SK-N-SH treated with all-trans-retinoic acid at 6 μM for 48 hours (cell line): ENCODE results near the gene FARP1.

Experiments
- ATAC-seq: fragments of 200-7000 bp; cut with Tn5 transposase; 3 replicates; pipeline ENCODE4 v1.9.1; 2020; ENCODE audit warnings: mild to moderate bottlenecking, moderate library complexity
- ARNTL ChIP-seq: fragments of 450-650 bp; formaldehyde crosslinking; IDR thresholded peaks from 2 replicates; pipeline ENCODE4 v1.5.0; 2020; ENCODE audit warnings: low read depth, mild to moderate bottlenecking, moderate library complexity, borderline replicate concordance
- ESRRG ChIP-seq: fragments of 250-450 bp; sonication (Bioruptor Pico); IDR thresholded peaks from 2 replicates; pipeline ENCODE4 v1.6.1; 2021; ENCODE audit warnings: mild to moderate bottlenecking
- GLIS3 ChIP-seq: fragments of 250-450 bp; sonication (Bioruptor Pico); IDR thresholded peaks from 2 replicates; pipeline ENCODE4 v1.5.0; 2020; ENCODE audit warnings: mild to moderate bottlenecking, moderate library complexity
- ISL1 ChIP-seq: fragments of 250-450 bp; sonication (Bioruptor Pico); IDR thresholded peaks from 2 replicates; pipeline ENCODE4 v2.1.2; 2022; ENCODE audit warnings: mild to moderate bottlenecking, moderate library complexity
- OSR1 ChIP-seq: fragments of 250-450 bp; sonication (Bioruptor Pico); IDR thresholded peaks from 2 replicates; pipeline ENCODE4 v1.8.0; 2022; ENCODE audit warnings: moderate library complexity, mild to moderate bottlenecking, inconsistent platforms
- TCF4 ChIP-seq: fragments of 250-450 bp; sonication (Bioruptor Pico); IDR thresholded peaks from 2 replicates; pipeline ENCODE4 v1.8.0; 2021; ENCODE audit warnings: mild to moderate bottlenecking, moderate library complexity, borderline replicate concordance
- TOX ChIP-seq: fragments of 250-450 bp; sonication (Bioruptor Pico); IDR thresholded peaks from 2 replicates; pipeline ENCODE4 v1.8.0; 2021; ENCODE audit warnings: mild to moderate bottlenecking, moderate library complexity, borderline replicate concordance
- ZC3H10 ChIP-seq: fragments of 250-450 bp; sonication (Bioruptor Pico); IDR thresholded peaks from 2 replicates; pipeline ENCODE4 v1.5.1; 2021; ENCODE audit warnings: mild to moderate bottlenecking, moderate library complexity
- ZFP3 ChIP-seq: fragments of 250-450 bp; sonication (Bioruptor Pico); IDR thresholded peaks from 2 replicates; pipeline ENCODE4 v1.5.0; 2020; ENCODE audit warnings: mild to moderate bottlenecking, moderate library complexity
- ZFP30 ChIP-seq: fragments of 450-650 bp; formaldehyde crosslinking; IDR thresholded peaks from 2 replicates; pipeline ENCODE4 v1.5.0; 2022; ENCODE audit warnings: mild to moderate bottlenecking, moderate library complexity
- ZNF565 ChIP-seq: fragments of 450-650 bp; formaldehyde crosslinking; conservative IDR thresholded peaks from 2 replicates; pipeline ENCODE4 v1.5.0; 2020; ENCODE audit warnings: low read depth, mild to moderate bottlenecking, moderate library complexity
- ZNF70 ChIP-seq: fragments of 450-650 bp; formaldehyde crosslinking; IDR thresholded peaks from 2 replicates; pipeline ENCODE4 v1.5.0; 2020; ENCODE audit warnings: mild to moderate bottlenecking, moderate library complexity
- ZNF8 ChIP-seq: fragments of 450-650 bp; formaldehyde crosslinking; IDR thresholded peaks from 2 replicates; pipeline ENCODE4 v1.5.0; 2020; ENCODE audit warnings: mild to moderate bottlenecking, moderate library complexity
- TF ChIP-seq, protein P1 (sequence below): fragments of 250-450 bp; sonication (Bioruptor Pico); IDR thresholded peaks from 2 replicates; pipeline ENCODE4 v1.5.0; 2020; ENCODE audit warnings: mild to moderate bottlenecking, moderate library complexity
- TF ChIP-seq, protein P2 (sequence below): fragments of 250-450 bp; sonication (Bioruptor Pico); IDR thresholded peaks from 2 replicates; pipeline ENCODE4 v1.8.0; 2020; ENCODE audit warnings: mild to moderate bottlenecking, moderate library complexity, borderline replicate concordance
- TF ChIP-seq, protein P3 (sequence below): fragments of 250-450 bp; sonication (Bioruptor Pico); IDR thresholded peaks from 2 replicates; pipeline ENCODE4 v1.5.1; 2021; ENCODE audit warnings: mild to moderate bottlenecking, moderate library complexity
- TF ChIP-seq, protein P4 (sequence below): fragments of 250-450 bp; sonication (Bioruptor Pico); IDR thresholded peaks from 2 replicates; pipeline ENCODE4 v1.8.0; 2021; ENCODE audit warnings: low read depth, mild to moderate bottlenecking, moderate library complexity, borderline replicate concordance

The FARP1 gene

DNA sequence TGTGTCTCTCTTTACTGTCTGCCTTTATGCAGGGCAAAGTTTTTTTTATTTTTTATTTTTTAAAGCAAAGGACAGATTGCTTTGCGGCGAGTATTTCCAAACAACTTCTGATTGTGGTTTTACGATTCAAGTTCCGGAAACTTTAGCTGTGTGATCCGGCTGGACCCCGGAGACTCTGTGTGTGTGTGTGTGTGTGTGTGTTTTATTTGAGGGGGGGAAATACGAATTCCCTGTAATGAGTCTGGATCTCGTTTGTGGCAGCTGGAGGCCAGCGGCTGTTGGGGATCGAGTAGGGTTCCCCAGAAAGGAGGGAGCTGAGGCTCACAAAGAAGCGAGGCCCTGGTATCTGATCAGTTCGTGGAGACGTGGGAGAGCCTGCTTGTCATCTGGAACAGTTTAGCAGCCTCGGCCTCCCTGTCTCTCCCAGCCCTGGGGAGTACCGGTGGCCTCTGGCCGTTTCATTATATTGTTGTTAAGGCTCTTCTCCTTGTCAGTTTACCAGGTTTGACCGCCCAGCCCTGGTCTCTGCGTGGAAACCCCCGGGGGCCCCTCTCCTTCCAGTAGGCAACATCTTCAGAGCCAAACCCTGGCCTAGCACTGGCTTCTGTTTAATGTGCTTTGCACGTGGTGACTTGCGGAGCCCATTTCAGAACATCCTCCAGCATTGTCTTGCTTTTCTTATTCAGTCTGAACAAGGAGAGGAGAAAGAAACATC is 1.3 kb downstream of the FARP1 start:
- ATAC-seq = peak; percentile 68
- TF ChIP-seq ISL1 (no peak), TCF4 (peak; percentile 61; the same call in 1 of the 2 replicates)

DNA sequence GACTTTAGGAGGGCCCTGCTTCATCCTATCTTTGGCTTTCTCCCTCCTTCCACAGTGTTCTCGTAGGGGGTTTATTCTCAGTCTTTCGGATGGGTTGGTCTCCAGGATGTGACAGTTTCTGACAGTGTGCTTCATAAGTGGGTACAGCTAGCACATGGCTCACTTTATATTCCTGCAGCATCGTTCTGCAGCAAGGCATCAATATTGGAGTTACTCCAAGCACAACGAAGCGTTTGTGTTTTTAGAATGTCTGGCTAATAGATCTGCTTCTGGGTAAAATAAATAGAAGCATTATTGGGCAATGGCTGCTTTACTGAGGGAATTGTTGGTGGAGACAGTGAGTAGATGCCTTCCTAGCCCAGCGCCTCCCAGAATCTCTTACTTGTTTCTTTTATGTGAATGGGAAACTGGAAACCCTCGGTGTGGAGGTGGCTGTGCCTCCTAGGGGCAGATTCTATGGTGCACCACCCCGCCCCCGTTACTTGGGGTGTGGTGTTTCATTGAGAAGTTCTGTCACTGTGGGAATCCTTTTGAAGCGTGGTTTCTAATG is 2.0 kb downstream of the FARP1 start:
- TF ChIP-seq, protein P1, sequence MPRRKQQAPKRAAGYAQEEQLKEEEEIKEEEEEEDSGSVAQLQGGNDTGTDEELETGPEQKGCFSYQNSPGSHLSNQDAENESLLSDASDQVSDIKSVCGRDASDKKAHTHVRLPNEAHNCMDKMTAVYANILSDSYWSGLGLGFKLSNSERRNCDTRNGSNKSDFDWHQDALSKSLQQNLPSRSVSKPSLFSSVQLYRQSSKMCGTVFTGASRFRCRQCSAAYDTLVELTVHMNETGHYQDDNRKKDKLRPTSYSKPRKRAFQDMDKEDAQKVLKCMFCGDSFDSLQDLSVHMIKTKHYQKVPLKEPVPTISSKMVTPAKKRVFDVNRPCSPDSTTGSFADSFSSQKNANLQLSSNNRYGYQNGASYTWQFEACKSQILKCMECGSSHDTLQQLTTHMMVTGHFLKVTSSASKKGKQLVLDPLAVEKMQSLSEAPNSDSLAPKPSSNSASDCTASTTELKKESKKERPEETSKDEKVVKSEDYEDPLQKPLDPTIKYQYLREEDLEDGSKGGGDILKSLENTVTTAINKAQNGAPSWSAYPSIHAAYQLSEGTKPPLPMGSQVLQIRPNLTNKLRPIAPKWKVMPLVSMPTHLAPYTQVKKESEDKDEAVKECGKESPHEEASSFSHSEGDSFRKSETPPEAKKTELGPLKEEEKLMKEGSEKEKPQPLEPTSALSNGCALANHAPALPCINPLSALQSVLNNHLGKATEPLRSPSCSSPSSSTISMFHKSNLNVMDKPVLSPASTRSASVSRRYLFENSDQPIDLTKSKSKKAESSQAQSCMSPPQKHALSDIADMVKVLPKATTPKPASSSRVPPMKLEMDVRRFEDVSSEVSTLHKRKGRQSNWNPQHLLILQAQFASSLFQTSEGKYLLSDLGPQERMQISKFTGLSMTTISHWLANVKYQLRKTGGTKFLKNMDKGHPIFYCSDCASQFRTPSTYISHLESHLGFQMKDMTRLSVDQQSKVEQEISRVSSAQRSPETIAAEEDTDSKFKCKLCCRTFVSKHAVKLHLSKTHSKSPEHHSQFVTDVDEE = no peak
- TF ChIP-seq TCF4 (no peak), ISL1 (no peak), ARNTL (CRISPR knock-in tag) (no peak), TOX (CRISPR knock-in tag) (no peak), ESRRG (no peak), ZFP30 (no peak)
- TF ChIP-seq, protein P2, sequence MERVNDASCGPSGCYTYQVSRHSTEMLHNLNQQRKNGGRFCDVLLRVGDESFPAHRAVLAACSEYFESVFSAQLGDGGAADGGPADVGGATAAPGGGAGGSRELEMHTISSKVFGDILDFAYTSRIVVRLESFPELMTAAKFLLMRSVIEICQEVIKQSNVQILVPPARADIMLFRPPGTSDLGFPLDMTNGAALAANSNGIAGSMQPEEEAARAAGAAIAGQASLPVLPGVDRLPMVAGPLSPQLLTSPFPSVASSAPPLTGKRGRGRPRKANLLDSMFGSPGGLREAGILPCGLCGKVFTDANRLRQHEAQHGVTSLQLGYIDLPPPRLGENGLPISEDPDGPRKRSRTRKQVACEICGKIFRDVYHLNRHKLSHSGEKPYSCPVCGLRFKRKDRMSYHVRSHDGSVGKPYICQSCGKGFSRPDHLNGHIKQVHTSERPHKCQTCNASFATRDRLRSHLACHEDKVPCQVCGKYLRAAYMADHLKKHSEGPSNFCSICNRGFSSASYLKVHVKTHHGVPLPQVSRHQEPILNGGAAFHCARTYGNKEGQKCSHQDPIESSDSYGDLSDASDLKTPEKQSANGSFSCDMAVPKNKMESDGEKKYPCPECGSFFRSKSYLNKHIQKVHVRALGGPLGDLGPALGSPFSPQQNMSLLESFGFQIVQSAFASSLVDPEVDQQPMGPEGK = no peak
- peak; percentile 35 for ATAC-seq

DNA sequence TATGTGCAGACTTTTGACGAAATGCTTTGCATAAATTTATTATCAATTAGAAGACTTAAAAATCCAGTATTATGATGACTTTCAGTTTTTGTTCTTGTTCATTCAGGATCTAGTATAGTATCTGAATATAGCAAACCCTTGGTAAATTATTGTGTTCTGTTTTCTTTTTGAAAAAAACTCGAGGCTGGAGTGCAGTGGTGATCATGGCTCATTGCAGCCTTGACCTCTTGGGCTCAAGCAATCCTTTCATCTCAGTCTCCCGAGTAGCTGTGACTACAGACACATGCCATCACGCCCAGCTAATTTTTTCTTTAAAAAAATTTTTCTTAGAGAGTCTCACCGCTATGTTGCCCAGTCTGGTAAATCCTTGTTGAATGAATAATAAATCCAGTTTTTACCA is 4.6 kb downstream of the FARP1 start:
- TF ChIP-seq GLIS3 (CRISPR knock-in tag) = no peak
- no peak for TF ChIP-seq TCF4
- TF ChIP-seq, protein P3, sequence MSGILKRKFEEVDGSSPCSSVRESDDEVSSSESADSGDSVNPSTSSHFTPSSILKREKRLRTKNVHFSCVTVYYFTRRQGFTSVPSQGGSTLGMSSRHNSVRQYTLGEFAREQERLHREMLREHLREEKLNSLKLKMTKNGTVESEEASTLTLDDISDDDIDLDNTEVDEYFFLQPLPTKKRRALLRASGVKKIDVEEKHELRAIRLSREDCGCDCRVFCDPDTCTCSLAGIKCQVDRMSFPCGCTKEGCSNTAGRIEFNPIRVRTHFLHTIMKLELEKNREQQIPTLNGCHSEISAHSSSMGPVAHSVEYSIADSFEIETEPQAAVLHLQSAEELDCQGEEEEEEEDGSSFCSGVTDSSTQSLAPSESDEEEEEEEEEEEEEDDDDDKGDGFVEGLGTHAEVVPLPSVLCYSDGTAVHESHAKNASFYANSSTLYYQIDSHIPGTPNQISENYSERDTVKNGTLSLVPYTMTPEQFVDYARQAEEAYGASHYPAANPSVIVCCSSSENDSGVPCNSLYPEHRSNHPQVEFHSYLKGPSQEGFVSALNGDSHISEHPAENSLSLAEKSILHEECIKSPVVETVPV (CRISPR knock-in tag) = no peak
- TF ChIP-seq ZC3H10 (CRISPR knock-in tag) = no peak
- TF ChIP-seq, protein P4, sequence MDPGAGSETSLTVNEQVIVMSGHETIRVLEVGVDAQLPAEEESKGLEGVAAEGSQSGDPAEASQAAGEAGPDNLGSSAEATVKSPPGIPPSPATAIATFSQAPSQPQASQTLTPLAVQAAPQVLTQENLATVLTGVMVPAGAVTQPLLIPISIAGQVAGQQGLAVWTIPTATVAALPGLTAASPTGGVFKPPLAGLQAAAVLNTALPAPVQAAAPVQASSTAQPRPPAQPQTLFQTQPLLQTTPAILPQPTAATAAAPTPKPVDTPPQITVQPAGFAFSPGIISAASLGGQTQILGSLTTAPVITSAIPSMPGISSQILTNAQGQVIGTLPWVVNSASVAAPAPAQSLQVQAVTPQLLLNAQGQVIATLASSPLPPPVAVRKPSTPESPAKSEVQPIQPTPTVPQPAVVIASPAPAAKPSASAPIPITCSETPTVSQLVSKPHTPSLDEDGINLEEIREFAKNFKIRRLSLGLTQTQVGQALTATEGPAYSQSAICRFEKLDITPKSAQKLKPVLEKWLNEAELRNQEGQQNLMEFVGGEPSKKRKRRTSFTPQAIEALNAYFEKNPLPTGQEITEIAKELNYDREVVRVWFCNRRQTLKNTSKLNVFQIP (CRISPR knock-in tag) = no peak
- TF ChIP-seq, protein P2 = no peak
- TF ChIP-seq ZNF565 (CRISPR knock-in tag) = no peak
- TF ChIP-seq ARNTL (CRISPR knock-in tag) = no peak
- TF ChIP-seq ZNF70 (CRISPR knock-in tag) = no peak
- TF ChIP-seq ZFP3 (CRISPR knock-in tag) = no peak
- TF ChIP-seq OSR1 = no peak
- TF ChIP-seq, all 23 proteins: peak for 0
- ATAC-seq = no peak

DNA sequence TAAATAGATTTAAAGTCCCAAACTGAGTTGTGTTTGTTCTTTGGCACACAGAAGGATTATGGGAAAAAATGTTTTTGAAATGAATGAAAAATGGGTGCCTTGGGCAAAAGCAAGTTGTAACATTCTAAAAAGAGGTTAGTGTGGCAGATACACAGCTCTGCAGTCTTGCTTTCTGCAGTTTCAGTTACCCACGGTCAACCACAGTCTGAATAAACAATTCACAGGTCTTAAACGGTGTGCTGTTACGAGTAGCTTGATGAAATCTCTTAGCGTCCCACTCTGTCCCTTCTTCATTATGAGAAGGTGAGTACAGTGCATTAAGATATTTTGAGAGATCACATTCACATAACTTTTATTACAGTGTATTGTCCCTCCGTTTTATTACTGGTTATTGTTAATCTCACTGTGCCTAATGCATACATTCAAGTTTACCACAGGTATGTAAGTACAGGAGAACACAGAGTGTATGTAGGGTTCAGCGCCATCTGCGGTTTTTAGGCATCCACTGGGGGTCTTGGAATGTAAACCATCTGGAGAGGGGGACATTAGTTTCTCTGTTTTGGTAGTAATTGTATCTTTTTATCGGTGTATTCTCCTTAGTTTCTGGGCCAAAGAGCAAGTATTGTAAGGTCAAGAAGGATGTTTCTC is 8.1 kb downstream of the FARP1 start:
- no peak for ATAC-seq
- no peak for TF ChIP-seq OSR1
- TF ChIP-seq ZC3H10 (CRISPR knock-in tag) = no peak
- TF ChIP-seq, protein P4 (CRISPR knock-in tag) = no peak
- no peak for TF ChIP-seq ZNF8 (CRISPR knock-in tag)
- TF ChIP-seq TOX (CRISPR knock-in tag) = no peak
- TF ChIP-seq ZFP30 = no peak
- TF ChIP-seq, protein P1 = no peak
- no peak for TF ChIP-seq ZFP3 (CRISPR knock-in tag)
